ENCODE data around the gene ITPR1.
"Not testable (repeated sequence)": the region's sequence is repeated elsewhere in the genome, so short reads cannot be mapped to it uniquely, and the experiment has no call there.

ITPR1 gene

GRCh38 chr3:4756855-4757574 lies 263.9 kb downstream of the ITPR1 start:
- H3K4me3 ChIP-seq (ENCODE audit: control insufficient read depth, low read depth, low read length) = no peak overlapping the region
- TF ChIP-seq CTCF (conservative IDR thresholded peaks at IDR 0.05; ENCODE audit: control insufficient read depth, insufficient read depth, low read depth, low read length) = no peak
- DNase-seq (ENCODE audit: low read depth) = no peak

DNA sequence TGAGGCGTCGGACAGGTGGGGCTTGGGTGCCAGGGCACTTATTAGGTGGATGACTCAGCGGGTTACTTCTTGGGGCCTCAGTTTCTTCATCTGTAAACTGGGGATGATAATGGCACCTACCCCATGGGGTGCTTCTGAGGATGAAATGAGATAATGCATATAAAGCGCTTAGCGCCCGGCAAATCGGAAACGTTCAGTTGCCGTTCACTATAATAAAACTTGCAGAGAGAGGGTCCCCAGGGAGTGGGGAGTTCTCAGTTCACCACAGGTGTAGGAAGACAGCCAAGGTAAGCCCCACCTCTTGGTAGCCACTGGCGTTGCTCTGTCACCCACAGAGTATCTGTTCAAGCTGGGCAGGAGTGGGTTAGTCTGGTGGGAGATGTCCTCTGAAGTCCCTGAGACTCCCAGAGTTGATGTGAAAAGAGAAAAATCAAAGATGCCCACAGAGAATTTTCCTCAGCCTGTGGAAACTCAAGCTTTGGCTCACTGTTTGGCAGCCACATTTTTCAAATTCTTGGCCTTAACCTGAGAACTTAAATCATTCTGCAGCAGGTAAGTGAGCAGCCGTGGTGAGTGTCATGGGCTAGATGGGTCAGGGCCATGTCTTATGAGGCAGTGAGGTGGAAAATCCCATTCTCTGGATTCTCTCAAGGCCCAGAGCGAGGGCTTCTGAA lies 264.6 kb downstream of the ITPR1 start:
- DNase-seq (ENCODE audit: low read depth) = no peak

DNA sequence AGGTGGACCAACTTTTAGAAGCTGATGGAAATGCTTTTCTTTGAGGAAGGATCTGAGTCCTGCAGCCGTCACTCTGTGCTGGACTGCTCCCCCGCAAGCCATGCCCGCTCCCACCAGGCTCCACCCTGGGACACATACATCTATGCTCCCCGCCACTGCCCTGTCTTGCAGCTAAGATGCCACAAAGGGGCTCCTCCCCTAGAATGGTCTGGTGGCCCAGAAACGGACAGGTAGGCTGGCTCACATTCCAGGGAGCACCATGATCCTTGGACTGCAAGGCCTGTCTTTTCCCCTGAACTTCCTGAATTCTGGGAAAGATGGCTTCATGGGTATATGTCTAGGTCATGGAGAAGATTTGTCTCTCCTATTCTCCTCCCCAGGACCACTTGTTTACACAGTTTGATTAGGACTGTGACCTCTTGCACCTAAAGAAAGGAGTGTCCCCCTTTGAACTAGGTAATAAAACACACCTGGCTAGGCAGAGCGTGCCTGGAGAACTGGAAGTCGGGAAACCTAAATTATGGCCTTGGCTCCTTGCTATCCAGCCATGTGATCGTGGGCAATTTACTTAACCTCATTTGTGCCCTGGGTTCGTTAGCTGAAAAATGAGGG lies 265.2 kb downstream of the ITPR1 start:
- DNase-seq (ENCODE audit: low read depth) = no peak
- H3K4me3 ChIP-seq (ENCODE audit: control insufficient read depth, low read depth, low read length) = no peak overlapping the region
- no peak for TF ChIP-seq CTCF (conservative IDR thresholded peaks at IDR 0.05; ENCODE audit: control insufficient read depth, insufficient read depth, low read depth, low read length)

More for the DNA sequence above, 264.6 kb downstream of the ITPR1 start:
- H3K4me3 ChIP-seq (ENCODE audit: control insufficient read depth, low read depth, low read length) = no peak overlapping the region
- TF ChIP-seq CTCF (conservative IDR thresholded peaks at IDR 0.05; ENCODE audit: control insufficient read depth, insufficient read depth, low read depth, low read length) = no peak

GRCh38 chr3:4758957-4759656 lies 266.0 kb downstream of the ITPR1 start:
- no peak for TF ChIP-seq CTCF (conservative IDR thresholded peaks at IDR 0.05; ENCODE audit: control insufficient read depth, insufficient read depth, low read depth, low read length)
- no peak for DNase-seq (ENCODE audit: low read depth)
- H3K4me3 ChIP-seq (ENCODE audit: control insufficient read depth, low read depth, low read length) = no peak overlapping the region

DNA sequence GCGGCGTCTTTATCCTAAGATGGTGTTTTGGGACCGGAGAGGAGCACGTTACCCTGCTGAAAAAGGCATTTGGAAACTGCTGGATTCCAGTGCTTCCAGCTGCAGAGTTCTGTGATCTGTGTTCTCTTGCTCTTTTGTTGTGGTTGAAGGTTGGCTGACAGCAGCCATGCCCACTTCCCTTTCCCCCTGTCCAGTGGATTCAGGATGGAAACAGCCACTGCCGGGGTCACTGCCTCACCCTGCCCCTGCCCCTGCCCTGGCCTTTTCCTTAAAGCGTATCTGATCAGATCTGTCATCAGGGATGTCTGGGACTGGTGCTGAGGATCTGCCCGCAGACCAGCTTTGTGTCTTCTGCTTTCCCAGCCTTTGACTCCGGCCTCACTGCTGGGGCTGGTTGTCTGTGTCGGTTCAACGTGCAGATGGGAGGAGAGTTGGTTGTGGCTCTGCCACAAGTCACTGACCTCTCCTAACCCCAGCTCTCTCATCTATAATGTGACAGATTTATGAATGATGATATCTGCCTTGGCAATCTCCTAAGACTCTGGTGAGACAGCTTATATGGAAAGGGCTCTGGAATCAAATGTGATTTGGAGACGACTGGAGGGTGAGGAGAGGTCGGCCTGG lies 266.7 kb downstream of the ITPR1 start:
- no peak for DNase-seq (ENCODE audit: low read depth)
- no peak for TF ChIP-seq CTCF (conservative IDR thresholded peaks at IDR 0.05; ENCODE audit: control insufficient read depth, insufficient read depth, low read depth, low read length)
- H3K4me3 ChIP-seq (ENCODE audit: control insufficient read depth, low read depth, low read length) = no peak overlapping the region

DNA sequence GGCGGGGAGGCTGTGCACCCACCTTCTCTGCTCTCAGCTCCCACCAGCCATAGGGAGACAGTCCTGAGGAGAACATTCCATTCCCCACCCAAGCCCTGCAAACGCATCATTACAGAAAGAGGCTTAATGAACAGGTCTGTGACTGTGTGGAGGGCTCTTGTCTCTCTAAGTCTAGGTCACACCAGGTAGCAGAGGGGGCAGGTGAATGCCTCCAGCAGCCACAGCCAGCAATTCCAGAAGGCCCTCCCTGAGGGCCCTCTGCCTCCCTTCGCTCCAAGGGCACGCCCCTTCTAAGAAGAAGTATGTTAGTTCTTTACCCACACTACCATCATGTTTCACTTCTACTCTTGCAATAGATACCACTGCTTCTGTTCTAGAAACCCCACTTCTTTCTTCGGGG lies 268.6 kb downstream of the ITPR1 start:
- no peak for TF ChIP-seq CTCF (conservative IDR thresholded peaks at IDR 0.05; ENCODE audit: control insufficient read depth, insufficient read depth, low read depth, low read length)
- no peak overlapping the region for H3K4me3 ChIP-seq (ENCODE audit: control insufficient read depth, low read depth, low read length)
- DNase-seq (ENCODE audit: low read depth) = no peak

DNA sequence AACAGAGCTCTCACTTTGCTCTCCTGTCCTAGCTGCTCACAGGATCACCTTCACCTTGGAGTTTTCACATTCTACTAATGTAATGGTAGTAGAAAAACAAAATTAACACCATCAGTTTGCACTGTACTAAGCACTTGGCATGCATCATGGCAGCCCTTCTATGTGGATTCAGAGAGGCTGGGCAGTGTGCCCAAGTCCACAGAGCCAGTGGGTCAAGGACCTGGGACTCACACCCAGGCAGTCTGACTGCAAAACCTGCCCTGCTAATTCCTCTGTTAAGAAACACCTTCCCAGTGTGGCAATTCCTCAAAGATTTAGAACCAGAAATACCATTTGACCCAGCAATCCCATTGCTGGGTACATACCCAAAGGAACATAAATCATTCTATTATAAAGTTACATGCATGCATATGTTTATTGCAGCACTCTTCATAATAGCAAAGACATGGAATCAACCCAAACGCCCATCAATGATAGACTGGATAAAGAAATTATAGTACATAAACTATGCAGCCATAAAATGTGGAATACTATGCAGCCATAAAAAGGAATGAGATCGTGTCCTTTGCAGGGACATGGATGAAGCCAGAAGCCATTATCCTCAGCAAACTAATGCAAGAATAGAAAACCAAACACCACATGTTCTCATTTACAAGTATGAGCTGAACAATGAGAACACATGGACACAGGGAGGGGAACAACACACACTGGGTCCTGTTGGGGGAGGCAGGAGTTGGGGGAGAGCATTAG lies 269.5 kb downstream of the ITPR1 start:
- DNase-seq (ENCODE audit: low read depth); H3K4me3 ChIP-seq (ENCODE audit: control insufficient read depth, low read depth, low read length): not testable (repeated sequence)
